HG03045 (cell line): ENCODE measurements around the gene ARHGAP15.

Experiments
- ATAC-seq: cut with Tn5 transposase; IDR thresholded peaks from one replicate; pipeline ENCODE4 v1.9.1; 2021; ENCODE audit warnings: mild to moderate bottlenecking, moderate library complexity; ENCODE audit not compliant: unreplicated experiment

ARHGAP15 gene

DNA sequence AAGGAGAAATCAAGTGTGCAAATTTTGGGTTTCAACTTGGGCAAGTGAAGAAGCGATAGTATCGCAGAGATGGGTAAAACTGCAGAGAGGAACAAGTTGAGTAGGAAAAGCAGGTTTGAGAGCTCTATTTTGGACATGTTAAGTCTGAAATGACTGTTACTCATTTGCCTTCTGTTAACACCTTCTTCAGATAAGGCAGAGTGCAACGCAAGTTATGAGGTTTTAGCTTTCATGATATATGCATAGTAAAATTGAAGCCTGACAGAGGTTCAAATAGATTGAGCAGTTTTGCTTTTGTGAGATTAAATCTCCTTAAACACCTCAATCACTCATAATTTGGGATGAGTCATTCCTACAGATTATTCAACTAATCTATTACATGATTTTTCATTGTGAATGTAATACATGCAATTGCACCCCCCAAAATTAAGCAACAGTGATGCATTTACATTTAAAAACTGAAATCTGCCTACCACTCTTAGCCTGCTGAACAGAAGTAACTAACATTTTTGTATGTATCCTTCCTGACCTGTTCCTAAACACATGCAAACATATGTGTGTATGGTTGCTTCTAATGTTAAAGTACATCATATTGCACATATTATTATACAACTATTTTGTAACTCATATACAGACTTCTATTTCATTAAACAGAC is 575.4 kb downstream of the ARHGAP15 start:
- peak; percentile 78 for ATAC-seq

- peak; percentile 31 for ATAC-seq
Observed at GRCh38 chr2:143705108-143705707, 576.0 kb downstream of the ARHGAP15 start.

DNA sequence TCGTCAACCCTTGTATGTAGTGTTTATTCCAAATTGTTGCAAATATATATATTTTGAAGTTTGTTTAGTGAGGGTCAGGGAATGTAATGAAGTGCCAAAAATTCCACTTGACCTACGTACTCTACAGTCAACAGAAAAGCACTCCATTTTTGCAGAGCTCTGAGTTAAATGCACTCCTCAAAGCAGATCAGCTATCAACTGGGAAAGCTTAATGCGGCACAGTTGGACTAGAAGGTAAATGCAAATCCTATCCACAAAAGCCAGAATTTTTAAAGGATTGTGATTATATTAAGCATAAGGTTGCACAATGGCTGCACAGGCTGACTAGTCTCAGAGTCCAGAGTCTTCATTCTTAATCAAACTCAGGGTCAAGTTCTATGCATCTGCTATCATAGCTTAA is 577.1 kb downstream of the ARHGAP15 start:
- no peak for ATAC-seq

- ATAC-seq: no peak
Observed at GRCh38 chr2:143708682-143709081, 579.5 kb downstream of the ARHGAP15 start.

DNA sequence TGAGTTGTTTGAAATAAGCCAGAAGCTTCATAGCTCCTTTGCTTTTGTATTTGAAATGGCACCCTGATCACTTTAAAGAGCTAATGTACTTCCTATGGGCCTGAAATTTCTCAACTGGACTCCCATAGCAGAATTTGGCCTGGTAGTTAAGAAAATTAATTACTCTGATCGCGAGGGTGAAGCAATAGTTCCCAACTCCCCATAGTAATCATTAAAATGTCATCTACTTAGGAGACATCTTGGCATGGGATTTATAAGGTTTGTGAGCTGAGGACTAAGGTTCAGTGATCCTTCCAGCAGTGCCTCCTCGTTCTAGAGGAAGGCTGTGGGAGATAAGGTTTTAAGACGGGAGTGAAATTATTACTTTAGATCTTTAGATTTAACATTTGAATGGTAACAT is 581.0 kb downstream of the ARHGAP15 start:
- ATAC-seq: no peak

GRCh38 chr2:143710879-143711278 is 581.7 kb downstream of the ARHGAP15 start:
- ATAC-seq: no peak

DNA sequence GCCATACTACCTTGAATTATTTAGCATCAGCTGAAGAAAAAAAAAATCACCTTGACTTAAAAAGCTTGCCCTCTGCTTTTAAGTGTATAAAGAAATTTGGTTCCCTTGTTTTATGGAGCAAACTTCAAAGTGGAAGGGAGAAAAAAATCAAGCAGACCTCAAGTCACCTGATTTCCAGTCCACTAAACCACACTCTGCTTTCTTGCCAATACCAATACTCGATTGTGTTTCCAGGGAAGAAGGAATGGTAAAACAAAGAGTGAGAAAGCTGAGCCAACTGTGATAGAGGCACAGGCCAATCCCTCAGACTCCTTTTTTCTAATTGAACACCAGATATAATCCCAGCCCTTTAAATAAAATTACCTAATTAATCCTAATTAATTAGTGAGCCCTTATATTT is 587.3 kb downstream of the ARHGAP15 start:
- ATAC-seq: no peak

- no peak for ATAC-seq
Observed at GRCh38 chr2:143717053-143717452, 587.8 kb downstream of the ARHGAP15 start.

DNA sequence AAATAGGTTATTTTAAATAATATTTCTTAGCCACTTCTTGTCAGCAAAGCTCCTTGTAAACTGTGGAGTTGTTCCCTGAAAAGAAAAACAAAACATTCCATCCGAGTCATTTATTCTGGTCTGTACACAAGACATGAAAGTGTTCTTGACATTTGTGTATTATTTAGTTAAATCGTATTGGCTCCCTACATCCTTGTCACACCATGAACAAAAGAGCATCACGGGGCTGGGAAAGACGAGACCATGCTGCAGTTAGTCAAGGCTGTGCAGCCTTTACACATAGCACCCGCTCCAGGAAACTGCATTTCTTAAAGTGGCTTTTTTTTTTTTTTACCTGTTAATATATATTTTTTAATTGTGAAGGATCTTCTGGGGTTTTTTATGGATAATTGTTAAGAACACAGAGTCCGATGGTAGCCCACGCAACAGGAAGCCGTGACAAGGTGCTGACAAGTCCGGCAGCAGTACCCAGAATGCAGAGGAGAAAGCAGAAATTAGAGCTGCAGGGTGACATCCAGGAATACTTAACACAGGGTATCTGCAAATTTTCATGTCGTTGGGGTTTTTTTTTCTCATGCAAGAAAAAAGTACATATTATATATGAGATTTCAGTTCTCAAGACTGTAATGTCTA is 588.4 kb downstream of the ARHGAP15 start:
- no peak for ATAC-seq

- no peak for ATAC-seq
Observed at GRCh38 chr2:143718745-143719144, 589.5 kb downstream of the ARHGAP15 start.

GRCh38 chr2:143719406-143719805 is 590.2 kb downstream of the ARHGAP15 start:
- ATAC-seq: no peak

- ATAC-seq: no peak
Observed at GRCh38 chr2:143720095-143720664, 591.0 kb downstream of the ARHGAP15 start.

DNA sequence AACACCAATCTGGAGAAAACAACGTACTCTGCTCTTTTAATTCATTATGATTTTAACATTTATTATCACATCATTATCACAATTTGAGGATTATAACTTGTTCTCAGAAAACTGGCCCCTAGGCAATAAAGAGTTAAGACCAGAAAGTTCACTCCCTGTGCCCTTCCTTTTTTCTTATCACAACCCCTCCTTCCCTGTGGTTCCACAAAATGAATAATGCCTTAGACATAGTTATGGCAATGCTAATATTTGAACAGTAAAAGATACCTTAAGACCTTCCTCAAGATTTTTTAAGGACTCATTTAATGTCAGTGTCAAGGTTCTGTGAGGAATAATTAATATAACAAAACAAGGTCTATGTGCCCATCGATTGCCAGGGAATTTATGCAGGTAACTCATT is 596.2 kb downstream of the ARHGAP15 start:
- ATAC-seq: no peak

GRCh38 chr2:143726151-143726845 is 597.1 kb downstream of the ARHGAP15 start:
- ATAC-seq: no peak

DNA sequence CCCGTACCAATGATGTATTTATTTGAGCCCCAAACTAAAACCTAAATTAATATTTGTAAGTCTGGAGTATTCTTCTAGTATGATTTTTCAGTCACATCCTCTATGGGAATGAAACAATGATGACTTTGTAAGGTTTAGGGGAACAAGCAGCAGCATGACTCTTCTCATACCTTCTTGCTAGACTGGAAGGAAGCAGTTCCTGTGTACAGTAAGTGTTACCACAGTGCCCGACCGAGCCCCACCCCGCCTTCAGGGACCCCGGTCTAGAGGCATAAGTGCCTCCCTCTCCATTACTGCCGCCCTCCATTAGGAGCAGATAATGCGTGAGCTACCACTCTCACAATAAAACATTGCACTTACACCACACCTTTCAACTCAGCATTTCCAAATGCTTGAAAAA is 599.3 kb downstream of the ARHGAP15 start:
- ATAC-seq: no peak

- ATAC-seq: no peak
Observed at GRCh38 chr2:143729296-143729814, 600.1 kb downstream of the ARHGAP15 start.

GRCh38 chr2:143730155-143730952 is 601.1 kb downstream of the ARHGAP15 start:
- ATAC-seq: peak; percentile 82

DNA sequence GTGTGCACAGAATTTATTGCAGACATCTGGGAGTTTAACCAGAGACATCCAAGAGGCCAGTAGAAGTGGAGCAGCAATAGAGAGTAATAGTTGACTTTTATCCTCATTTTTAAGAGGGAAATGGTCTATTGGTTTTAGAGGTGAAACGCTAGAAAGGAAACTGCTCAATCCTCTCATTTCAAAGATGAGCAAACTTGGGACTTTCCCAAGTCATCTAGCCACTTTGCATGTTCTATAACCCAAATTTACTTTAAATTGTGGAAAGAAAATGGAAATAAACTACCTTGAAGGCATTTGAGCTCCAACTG is 601.7 kb downstream of the ARHGAP15 start:
- ATAC-seq: peak; percentile 44

DNA sequence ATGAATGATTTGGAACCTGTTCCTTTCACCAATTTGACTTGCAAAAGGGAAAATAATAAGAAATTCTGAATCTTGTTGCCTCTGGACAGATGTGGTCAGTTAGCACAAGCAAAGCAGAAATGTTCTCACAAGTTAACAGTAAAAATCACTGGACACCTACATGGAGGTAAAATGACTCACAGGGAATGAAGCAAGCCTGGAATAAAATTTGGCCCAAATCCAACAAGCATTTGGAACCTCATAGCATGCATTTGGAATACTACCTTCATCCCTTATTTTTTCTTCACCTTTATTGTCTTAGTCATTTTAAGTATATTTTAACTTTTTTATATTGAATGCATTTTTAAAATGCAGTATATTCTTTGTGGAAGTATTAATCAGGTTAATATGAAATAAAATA is 602.9 kb downstream of the ARHGAP15 start:
- no peak for ATAC-seq

- ATAC-seq: no peak
Observed at GRCh38 chr2:143732871-143733270, 603.7 kb downstream of the ARHGAP15 start.

- ATAC-seq: no peak
Observed at GRCh38 chr2:143734507-143734906, 605.3 kb downstream of the ARHGAP15 start.
